Stimulated activated CD4-positive, alpha-beta T cell treated with anti-CD3 and anti-CD28 coated beads, Interleukin-12 subunit alpha, Interleukin-12 subunit beta, amount 100 ng/mL, for 24 hours (primary cell): Measurements from ENCODE around the gene CELSR1.
"Not testable (repeated sequence)": the region's sequence is repeated elsewhere in the genome, so short reads cannot be mapped to it uniquely, and the experiment has no call there.

ENCODE experiments used
- DNase-seq, 2 experiments: peaks; one replicate each; pipeline ENCODE4 v3.0.0-alpha.2; 2020; ENCODE audit warnings: low read depth in 2 of 2

Gene CELSR1

GRCh38 chr22:46397049-46397448, 140.4 kb downstream of the CELSR1 start:
- DNase-seq, result not testable (repeated sequence)

- DNase-seq, result no peak
Measured at GRCh38 chr22:46395145-46395544, 142.3 kb downstream of the CELSR1 start.

- no peak for DNase-seq
Measured at GRCh38 chr22:46394622-46395021, 142.8 kb downstream of the CELSR1 start.

GRCh38 chr22:46393873-46394272, 143.5 kb downstream of the CELSR1 start:
- DNase-seq, result no peak

- no peak for DNase-seq
Measured at GRCh38 chr22:46392137-46392844, 145.1 kb downstream of the CELSR1 start.

GRCh38 chr22:46391486-46392136, 145.8 kb downstream of the CELSR1 start:
- DNase-seq, result no peak

GRCh38 chr22:46390652-46391301, 146.6 kb downstream of the CELSR1 start:
- no peak for DNase-seq

GRCh38 chr22:46390105-46390651, 147.2 kb downstream of the CELSR1 start:
- no peak for DNase-seq

- DNase-seq, result no peak
Measured at GRCh38 chr22:46389081-46389480, 148.3 kb downstream of the CELSR1 start.

GRCh38 chr22:46388647-46389046, 148.8 kb downstream of the CELSR1 start:
- no peak for DNase-seq

- no peak for DNase-seq
Measured at GRCh38 chr22:46387748-46388147, 149.7 kb downstream of the CELSR1 start.

- DNase-seq, result no peak
Measured at GRCh38 chr22:46386312-46386711, 151.1 kb downstream of the CELSR1 start.

GRCh38 chr22:46382524-46382923, 154.9 kb downstream of the CELSR1 start:
- DNase-seq, result no peak

- DNase-seq, result no peak
Measured at GRCh38 chr22:46381731-46382130, 155.7 kb downstream of the CELSR1 start.

GRCh38 chr22:46381142-46381541, 156.3 kb downstream of the CELSR1 start:
- DNase-seq, result no peak

- DNase-seq, result no peak
Measured at GRCh38 chr22:46380581-46380980, 156.8 kb downstream of the CELSR1 start.

- DNase-seq, result no peak
Measured at GRCh38 chr22:46380069-46380468, 157.4 kb downstream of the CELSR1 start.

GRCh38 chr22:46379066-46379930, 158.1 kb downstream of the CELSR1 start:
- DNase-seq, result no peak

- DNase-seq, result no peak
Measured at GRCh38 chr22:46378426-46379065, 158.9 kb downstream of the CELSR1 start.

GRCh38 chr22:46377525-46378425, 159.6 kb downstream of the CELSR1 start:
- no peak for DNase-seq
